ENCODE data around the gene NBAS.

Gene NBAS

DNA sequence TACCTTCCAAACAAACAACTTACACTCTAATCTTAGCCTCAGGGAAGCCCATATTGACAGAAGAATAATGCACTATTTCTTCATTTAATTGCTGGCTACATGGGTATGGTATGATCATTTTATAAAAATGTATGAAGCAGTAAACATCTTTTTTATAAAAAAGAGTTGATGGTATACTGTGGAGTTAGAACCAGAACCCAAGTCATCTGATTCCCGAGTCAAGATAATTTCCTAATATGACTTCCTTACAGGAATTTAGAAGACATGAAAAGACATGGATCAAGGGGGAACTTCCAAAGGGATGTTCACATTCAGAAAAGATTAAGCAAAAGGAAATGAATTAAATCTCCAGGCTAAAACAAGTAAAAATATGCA, 171.8 kb downstream of the NBAS start:
- no peak for DNase-seq
- TF ChIP-seq GATA1 (IDR thresholded peaks at IDR 0.05; ENCODE audit: low read depth, low read length) (no peak), POLR2A (IDR thresholded peaks at IDR 0.05; ENCODE audit: low read length) (no peak)

DNA sequence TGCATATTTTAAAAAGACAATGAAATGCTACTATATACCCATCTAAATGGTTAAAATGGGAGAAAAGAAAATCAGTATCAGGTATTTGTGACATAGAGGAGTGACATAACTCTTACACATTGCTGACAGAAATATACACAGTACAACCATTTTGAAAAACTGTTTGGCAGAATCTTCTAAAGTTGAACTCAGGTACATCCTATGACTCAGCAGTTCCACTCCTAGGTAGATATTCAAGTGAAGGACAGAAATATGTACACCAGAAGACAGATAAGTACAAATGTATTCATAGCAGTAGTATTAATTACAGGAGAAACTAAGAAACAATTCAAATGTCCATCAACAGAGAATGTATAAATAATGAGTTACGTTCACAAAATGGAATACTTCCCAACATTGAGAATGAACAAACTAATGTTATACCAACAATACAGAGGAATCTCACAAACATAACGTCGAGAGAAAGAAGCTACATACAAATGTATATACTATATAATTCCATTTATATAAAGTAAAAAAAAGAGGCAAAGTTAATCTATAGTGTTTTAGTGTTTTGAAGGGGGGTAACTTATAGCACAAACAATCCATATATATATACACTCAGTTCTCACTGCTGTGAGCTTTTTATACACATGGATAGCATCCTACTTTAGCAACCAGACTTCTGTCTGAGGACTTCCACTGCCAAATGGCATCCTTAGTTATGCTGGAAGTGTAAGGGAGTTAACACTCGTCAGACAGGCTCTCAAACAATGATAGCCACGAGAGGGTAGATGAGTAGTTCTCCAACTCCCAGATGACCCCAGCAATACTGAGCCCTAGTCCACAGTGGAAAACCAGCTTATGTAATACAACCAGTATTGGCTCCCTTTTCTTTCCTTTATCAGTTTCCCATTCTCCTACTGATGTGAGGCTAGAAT, 172.5 kb downstream of the NBAS start:
- TF ChIP-seq GATA1 (IDR thresholded peaks at IDR 0.05; ENCODE audit: low read depth, low read length), result no peak
- no peak for TF ChIP-seq POLR2A (IDR thresholded peaks at IDR 0.05; ENCODE audit: low read length)
- no peak for DNase-seq

- TF ChIP-seq POLR2A (IDR thresholded peaks at IDR 0.05; ENCODE audit: low read length) (no peak), GATA1 (IDR thresholded peaks at IDR 0.05; ENCODE audit: low read depth, low read length) (no peak)
- no peak for DNase-seq
Observed at GRCh38 chr2:15385184-15385583, 175.9 kb downstream of the NBAS start.

DNA sequence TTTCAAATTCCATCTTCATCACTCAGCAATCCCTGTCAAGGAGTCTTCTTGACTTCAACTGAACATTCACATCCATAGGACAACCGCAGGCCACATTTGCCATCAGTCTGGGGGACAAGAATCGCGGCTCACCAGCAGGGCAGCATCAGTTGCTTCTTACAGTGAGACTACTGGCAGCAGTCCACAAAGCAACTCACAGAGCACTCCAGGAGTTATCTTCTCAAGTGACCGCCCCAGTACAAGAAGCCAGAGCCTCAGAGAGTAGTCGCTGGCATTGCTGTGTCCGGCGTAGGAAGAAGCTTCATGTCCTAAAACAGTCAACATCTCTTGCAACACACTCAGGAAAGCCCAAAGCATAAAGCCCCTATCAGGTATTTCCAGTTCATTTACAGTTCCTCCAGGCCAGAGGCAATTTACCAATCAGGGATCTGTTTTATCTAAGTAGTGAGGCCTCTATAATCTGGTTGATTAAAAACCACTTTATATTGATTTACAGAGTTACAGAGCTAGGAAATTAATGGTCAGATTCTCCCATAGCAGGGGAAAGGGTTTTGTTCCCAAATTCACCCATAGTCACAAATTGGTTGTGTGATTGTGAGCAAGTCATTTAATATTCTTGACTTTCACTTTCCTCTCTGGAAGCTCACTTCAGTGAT, 177.3 kb downstream of the NBAS start:
- TF ChIP-seq GATA1 (IDR thresholded peaks at IDR 0.05; ENCODE audit: low read depth, low read length) (no peak), POLR2A (IDR thresholded peaks at IDR 0.05; ENCODE audit: low read length) (no peak)
- DNase-seq, result no peak

DNA sequence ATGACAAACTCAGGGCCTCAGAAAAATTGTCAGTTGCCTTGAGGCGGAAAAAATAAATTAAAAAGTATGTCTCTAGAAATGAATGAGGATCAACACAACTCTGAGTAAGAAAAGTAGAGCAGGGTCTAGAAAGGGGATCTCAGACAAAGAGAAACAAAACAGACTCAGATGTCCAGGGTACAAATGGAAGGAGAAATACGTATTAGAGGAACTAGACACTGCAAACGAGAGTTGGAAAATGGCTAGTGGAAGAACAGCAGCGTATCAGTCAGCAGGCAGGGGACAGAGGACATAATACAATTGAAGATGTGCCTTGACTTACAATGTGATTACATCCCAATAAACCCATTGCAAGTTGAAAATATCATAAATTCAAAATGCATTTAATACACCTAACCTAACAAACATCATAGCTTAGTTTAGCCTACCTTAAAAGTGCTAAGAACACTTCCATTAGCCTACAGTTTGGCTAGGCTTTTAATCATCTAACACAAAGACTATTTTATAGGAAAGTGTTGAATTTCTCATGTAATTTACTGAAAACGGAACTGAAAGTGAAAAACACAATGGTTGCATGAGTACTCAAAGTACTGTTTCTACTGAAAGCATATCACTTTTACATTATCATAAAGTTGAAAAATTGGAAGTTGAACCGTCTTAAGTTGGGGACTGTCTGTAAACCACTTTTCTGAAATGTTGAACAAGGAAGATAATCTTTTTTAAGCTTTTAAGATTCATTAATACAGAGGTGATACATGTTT, 182.8 kb downstream of the NBAS start:
- no peak for DNase-seq
- TF ChIP-seq GATA1 (IDR thresholded peaks at IDR 0.05; ENCODE audit: low read depth, low read length) (no peak), POLR2A (IDR thresholded peaks at IDR 0.05; ENCODE audit: low read length) (no peak)

DNA sequence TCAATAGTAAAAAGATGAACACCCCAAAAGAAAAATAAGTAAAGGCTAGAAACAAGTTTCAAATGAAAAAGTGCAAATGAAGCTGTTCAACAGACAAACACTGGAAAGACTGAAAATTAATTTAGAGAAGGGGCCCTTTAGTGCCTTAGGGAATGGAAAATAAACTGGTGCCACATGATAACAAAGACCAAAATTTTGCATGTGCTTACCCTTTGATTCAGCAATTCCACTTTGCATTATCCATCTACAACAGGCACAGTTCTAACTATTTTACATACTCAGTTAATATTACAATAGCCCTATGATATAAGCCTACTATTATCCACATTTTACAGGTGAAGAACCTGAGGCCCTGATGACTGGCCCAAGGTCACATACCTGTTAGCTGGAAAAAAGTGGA, 183.9 kb downstream of the NBAS start:
- DNase-seq, result peak in 1 of 2 experiments; percentile 19
- no peak for TF ChIP-seq GATA1 (IDR thresholded peaks at IDR 0.05; ENCODE audit: low read depth, low read length)
- TF ChIP-seq POLR2A (IDR thresholded peaks at IDR 0.05; ENCODE audit: low read length), result no peak

DNA sequence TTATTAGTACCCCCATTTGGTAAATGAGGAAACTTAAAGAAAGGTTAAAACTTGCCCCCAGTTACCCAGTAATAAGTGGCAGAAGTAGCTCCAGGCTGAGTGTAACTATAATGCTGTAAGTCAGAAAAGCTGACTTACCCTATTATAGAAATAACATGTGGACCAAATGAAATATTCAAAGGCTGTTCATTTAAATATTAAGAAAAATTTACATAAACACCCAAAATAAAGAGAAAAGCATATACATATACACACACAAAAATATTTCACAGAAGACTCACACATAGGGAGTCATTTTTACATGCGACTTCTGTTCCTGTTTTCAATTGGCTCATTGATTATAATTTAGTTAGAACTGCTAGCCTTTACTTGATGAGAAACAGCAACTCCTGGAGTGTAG, 189.1 kb downstream of the NBAS start:
- no peak for DNase-seq
- TF ChIP-seq GATA1 (IDR thresholded peaks at IDR 0.05; ENCODE audit: low read depth, low read length) (no peak), POLR2A (IDR thresholded peaks at IDR 0.05; ENCODE audit: low read length) (no peak)

GRCh38 chr2:15369129-15369528, 192.0 kb downstream of the NBAS start:
- no peak for DNase-seq
- TF ChIP-seq POLR2A (IDR thresholded peaks at IDR 0.05; ENCODE audit: low read length) (no peak), GATA1 (IDR thresholded peaks at IDR 0.05; ENCODE audit: low read depth, low read length) (no peak)

DNA sequence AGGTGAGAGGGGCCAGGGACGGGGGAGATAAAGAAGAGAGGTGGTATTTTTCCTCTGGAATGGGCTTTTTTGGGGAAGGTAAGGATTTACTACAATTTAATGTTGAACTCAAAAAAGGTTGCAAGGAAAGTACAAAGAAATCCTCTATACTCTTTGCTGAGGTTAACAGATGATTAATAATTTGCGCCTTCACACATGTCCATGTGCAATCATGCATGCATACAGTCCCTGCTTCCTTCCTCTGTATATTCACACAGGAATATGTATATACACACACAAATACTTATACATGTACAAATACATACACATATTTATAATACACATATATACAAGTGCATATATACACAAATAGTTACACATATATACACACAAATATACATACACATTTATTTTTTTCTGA, 193.4 kb downstream of the NBAS start:
- DNase-seq, result no peak
- no peak for TF ChIP-seq GATA1 (IDR thresholded peaks at IDR 0.05; ENCODE audit: low read depth, low read length)
- no peak for TF ChIP-seq POLR2A (IDR thresholded peaks at IDR 0.05; ENCODE audit: low read length)

GRCh38 chr2:15367205-15367604, 193.9 kb downstream of the NBAS start:
- TF ChIP-seq GATA1 (IDR thresholded peaks at IDR 0.05; ENCODE audit: low read depth, low read length) (no peak), POLR2A (IDR thresholded peaks at IDR 0.05; ENCODE audit: low read length) (no peak)
- no peak for DNase-seq

DNA sequence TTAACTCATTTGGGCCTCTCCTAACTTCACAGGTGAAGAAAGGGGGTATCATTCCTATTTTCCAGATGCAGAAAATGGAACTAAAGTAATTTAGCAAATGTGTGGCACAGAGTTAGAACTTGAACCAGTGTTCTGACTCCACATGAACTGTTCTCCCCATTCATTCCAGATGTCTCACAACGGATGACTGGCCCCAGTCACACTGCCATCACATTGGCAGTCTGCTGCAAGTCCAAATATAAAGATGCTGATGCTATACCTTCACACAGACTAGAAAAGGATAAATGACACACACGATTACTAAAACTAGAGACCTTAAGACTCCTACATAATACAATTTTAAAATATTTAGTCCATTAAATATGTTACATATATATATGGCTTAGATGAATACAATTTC, 195.7 kb downstream of the NBAS start:
- DNase-seq, result no peak
- TF ChIP-seq POLR2A (IDR thresholded peaks at IDR 0.05; ENCODE audit: low read length), result no peak
- TF ChIP-seq GATA1 (IDR thresholded peaks at IDR 0.05; ENCODE audit: low read depth, low read length), result no peak

GRCh38 chr2:15364561-15364960, 196.6 kb downstream of the NBAS start:
- TF ChIP-seq POLR2A (IDR thresholded peaks at IDR 0.05; ENCODE audit: low read length) (no peak), GATA1 (IDR thresholded peaks at IDR 0.05; ENCODE audit: low read depth, low read length) (no peak)
- no peak for DNase-seq

GRCh38 chr2:15363734-15364133, 197.4 kb downstream of the NBAS start:
- TF ChIP-seq GATA1 (IDR thresholded peaks at IDR 0.05; ENCODE audit: low read depth, low read length), result no peak
- TF ChIP-seq POLR2A (IDR thresholded peaks at IDR 0.05; ENCODE audit: low read length), result no peak
- no peak for DNase-seq

GRCh38 chr2:15363142-15363541, 198.0 kb downstream of the NBAS start:
- TF ChIP-seq POLR2A (IDR thresholded peaks at IDR 0.05; ENCODE audit: low read length) (no peak), GATA1 (IDR thresholded peaks at IDR 0.05; ENCODE audit: low read depth, low read length) (no peak)
- no peak for DNase-seq
